ENCODE measurements around the gene PROSER1.
"Not testable (repeated sequence)": the region's sequence is repeated elsewhere in the genome, so short reads cannot be mapped to it uniquely, and the experiment has no call there.

The PROSER1 gene

GRCh38 chr13:39023761-39024160 lies 14.1 kb downstream of the PROSER1 start:
- no peak for DNase-seq

GRCh38 chr13:39023316-39023715 lies 14.6 kb downstream of the PROSER1 start:
- DNase-seq = no peak

GRCh38 chr13:39020853-39021462 lies 16.9 kb downstream of the PROSER1 start:
- DNase-seq = no peak

- peak; percentile 6 for DNase-seq
Observed at GRCh38 chr13:39016787-39017186, 21.1 kb downstream of the PROSER1 start.

- DNase-seq = no peak
Observed at GRCh38 chr13:39016087-39016486, 21.8 kb downstream of the PROSER1 start.

GRCh38 chr13:39013462-39013861 lies 24.4 kb downstream of the PROSER1 start:
- no peak for DNase-seq

- no peak for DNase-seq
Observed at GRCh38 chr13:39012608-39013007, 25.3 kb downstream of the PROSER1 start.

- DNase-seq = not testable (repeated sequence)
Observed at GRCh38 chr13:39006371-39007111, 31.3 kb downstream of the PROSER1 start.

GRCh38 chr13:38998739-38999138 lies 39.1 kb downstream of the PROSER1 start:
- DNase-seq = no peak

- DNase-seq = no peak
Observed at GRCh38 chr13:38993381-38993780, 44.5 kb downstream of the PROSER1 start.

- DNase-seq = peak; percentile 7
Observed at GRCh38 chr13:38990693-38991092, 47.2 kb downstream of the PROSER1 start, which contains the start of gene STOML3. TSS of gene STOML3 (minus strand) at chr13:38990831. CDS start at chr13:38990721, 110 bp downstream.

- no peak for DNase-seq
Observed at GRCh38 chr13:38981096-38981495, 56.8 kb downstream of the PROSER1 start.

GRCh38 chr13:38980750-38981078 lies 57.2 kb downstream of the PROSER1 start:
- no peak for DNase-seq

- DNase-seq = peak; percentile 11
Observed at GRCh38 chr13:38979891-38980749, 57.8 kb downstream of the PROSER1 start.

GRCh38 chr13:38970380-38971051 lies 67.4 kb downstream of the PROSER1 start:
- no peak for DNase-seq

- DNase-seq = no peak
Observed at GRCh38 chr13:38969187-38969586, 68.7 kb downstream of the PROSER1 start.

- DNase-seq = no peak
Observed at GRCh38 chr13:38967446-38967845, 70.4 kb downstream of the PROSER1 start.

GRCh38 chr13:38965281-38965680 lies 72.6 kb downstream of the PROSER1 start:
- no peak for DNase-seq

GRCh38 chr13:38960175-38960574 lies 77.7 kb downstream of the PROSER1 start:
- DNase-seq = no peak
